Neural cell (in vitro differentiated cells): ENCODE data around the gene MAML2. TPM values are rescaled to one million over a fixed set of nuclear protein-coding genes. Genes with fewer than 3 reads are reported as not detected.

ENCODE experiments used
- H2AFZ ChIP-seq: fragments of 200-600, 300-800 bp; sonication (generic), shearing (Covaris generic); 2 replicates; pipeline ENCODE4 v1.6.0; 2014; ENCODE audit warnings: low read depth, mild to moderate bottlenecking, antibody characterized with exemption, low read length, moderate library complexity
- H3F3A ChIP-seq: fragments of 200-600 bp; shearing (Covaris generic); 2 replicates; pipeline ENCODE4 v1.6.1; 2016; ENCODE audit warnings: mild to moderate bottlenecking, moderate library complexity, mixed read lengths, antibody characterized with exemption, low read length; ENCODE audit not compliant: insufficient read depth, poor library complexity, severe bottlenecking
- H3K27ac ChIP-seq: fragments of 200-600, 300-800 bp; sonication (generic), shearing (Covaris generic); 2 replicates; pipeline ENCODE4 v1.5.1; 2014; ENCODE audit warnings: mild to moderate bottlenecking, low read length, moderate library complexity
- H3K27me3 ChIP-seq: fragments of 300-800, 200-600 bp; sonication (generic), shearing (Covaris generic); 2 replicates; pipeline ENCODE4 v1.6.0; 2014; ENCODE audit warnings: mild to moderate bottlenecking, low read depth, low read length, moderate library complexity; ENCODE audit not compliant: insufficient read depth
- H3K36me3 ChIP-seq: fragments of 300-800, 200-600 bp; sonication (generic), shearing (Covaris generic); 2 replicates; pipeline ENCODE4 v1.5.1; 2014; ENCODE audit warnings: mild to moderate bottlenecking, antibody characterized with exemption, low read length, moderate library complexity; ENCODE audit not compliant: insufficient read depth
- H3K4me2 ChIP-seq: fragments of 300-800, 200-600 bp; sonication (generic), shearing (Covaris generic); 2 replicates; pipeline ENCODE4 v1.6.0; 2014; ENCODE audit warnings: mild to moderate bottlenecking, low read length
- H3K4me3 ChIP-seq: fragments of 300-800, 200-600 bp; sonication (generic), shearing (Covaris generic); 2 replicates; pipeline ENCODE4 v1.5.1; 2014; ENCODE audit warnings: mild to moderate bottlenecking, low read length, moderate library complexity
- H3K79me2 ChIP-seq: fragments of 200-600 bp; shearing (Covaris generic); replicated peaks from 2 replicates; pipeline ENCODE4 v1.6.0; 2014; ENCODE audit warnings: mild to moderate bottlenecking, low read length, moderate library complexity; ENCODE audit not compliant: insufficient read depth
- H3K9ac ChIP-seq: fragments of 300-800, 200-600 bp; sonication (generic), shearing (Covaris generic); 2 replicates; pipeline ENCODE4 v1.6.1; 2016; ENCODE audit warnings: mild to moderate bottlenecking, low read length, mixed read lengths
- H3K9me2 ChIP-seq: fragments of 200-600 bp; shearing (Covaris generic); 2 replicates; pipeline ENCODE4 v1.6.1; 2016; ENCODE audit warnings: mild to moderate bottlenecking, low read length, mixed read lengths; ENCODE audit not compliant: insufficient read depth
- H3K9me3 ChIP-seq: fragments of 200-600, 300-800 bp; sonication (generic), shearing (Covaris generic); 2 replicates; pipeline ENCODE4 v1.6.1; 2016; ENCODE audit warnings: mild to moderate bottlenecking, mixed run types, low read length, moderate library complexity, mixed read lengths
- H4K20me1 ChIP-seq: fragments of 200-600 bp; shearing (Covaris generic); 2 replicates; pipeline ENCODE4 v1.6.1; 2016; ENCODE audit warnings: mild to moderate bottlenecking, mixed run types; ENCODE audit not compliant: insufficient read depth
- CTCF ChIP-seq: fragments of 450-650 bp; IDR thresholded peaks from 2 replicates; pipeline ENCODE4 v1.5.1; 2014; ENCODE audit warnings: antibody characterized with exemption, mild to moderate bottlenecking, moderate library complexity; ENCODE audit not compliant: poor library complexity, severe bottlenecking
- EP300 ChIP-seq: fragments of 450-650 bp; conservative IDR thresholded peaks from 2 replicates; pipeline ENCODE4 v1.6.1; 2014; ENCODE audit warnings: antibody characterized with exemption, mild to moderate bottlenecking, moderate library complexity; ENCODE audit not compliant: poor library complexity, severe bottlenecking
- EZH2 ChIP-seq: fragments of 200-600, 300-800 bp; shearing (Covaris generic), sonication (generic); IDR thresholded peaks from 2 replicates; pipeline ENCODE4 v1.6.1; 2014; ENCODE audit warnings: antibody characterized with exemption, low read length, borderline replicate concordance, mild to moderate bottlenecking; ENCODE audit not compliant: insufficient read depth, poor library complexity, severe bottlenecking
- MXI1 ChIP-seq: fragments of 450-650 bp; conservative IDR thresholded peaks from 2 replicates; pipeline ENCODE4 v1.6.1; 2014; ENCODE audit warnings: antibody characterized with exemption, mild to moderate bottlenecking; ENCODE audit not compliant: poor library complexity, severe bottlenecking
- POLR2AphosphoS5 ChIP-seq: IDR thresholded peaks from 2 replicates; pipeline ENCODE4 v1.6.1; 2012
- RAD21 ChIP-seq: fragments of 450-650 bp; conservative IDR thresholded peaks from 2 replicates; pipeline ENCODE4 v1.6.1; 2014; ENCODE audit warnings: antibody characterized with exemption, mild to moderate bottlenecking, moderate library complexity
- SMC3 ChIP-seq: fragments of 450-650 bp; conservative IDR thresholded peaks from 2 replicates; pipeline ENCODE4 v1.6.1; 2014; ENCODE audit warnings: antibody characterized with exemption, mild to moderate bottlenecking, moderate library complexity; ENCODE audit not compliant: poor library complexity
- TAF1 ChIP-seq: IDR thresholded peaks from 2 replicates; pipeline ENCODE4 v1.6.1; 2012; ENCODE audit warnings: low read depth
- polyA plus RNA-seq: library from polyadenylated mRNA; depleted of rRNA; stranded (reverse); fragments of >200 nt; gene quantifications from 2 replicates; pipeline ENCODE4 v1.2.3, GENCODE V29; 2014
- TF ChIP-seq, protein P1 (sequence below): IDR thresholded peaks from 2 replicates; pipeline ENCODE4 v1.6.1; 2012; ENCODE audit warnings: borderline replicate concordance

Gene MAML2
- polyA plus RNA-seq, 1 donor from 2014 or later = 3.6 TPM

GRCh38 chr11:96104496-96104895 lies 238.5 kb downstream of the MAML2 start:
- Histone ChIP-seq H3K79me2 (no peaks in the 10 kb centered on the region), H3K4me2 (no peak overlapping the region)

GRCh38 chr11:96103721-96104120 lies 239.3 kb downstream of the MAML2 start:
- no peaks in the 10 kb centered on the region for H3K9me2 ChIP-seq
- no peaks in the 10 kb centered on the region for H3F3A ChIP-seq
- H3K4me2 ChIP-seq = no peak overlapping the region
- no peaks in the 10 kb centered on the region for H3K27me3 ChIP-seq
- H3K9ac ChIP-seq = no peak overlapping the region
- no peaks in the 10 kb centered on the region for H3K36me3 ChIP-seq
- TF ChIP-seq SMC3 (no peak), EZH2 (no peak), RAD21 (no peak), CTCF (no peak), EP300 (no peak), POLR2AphosphoS5 (no peak), TAF1 (no peak), MXI1 (no peak)
- TF ChIP-seq, protein P1, sequence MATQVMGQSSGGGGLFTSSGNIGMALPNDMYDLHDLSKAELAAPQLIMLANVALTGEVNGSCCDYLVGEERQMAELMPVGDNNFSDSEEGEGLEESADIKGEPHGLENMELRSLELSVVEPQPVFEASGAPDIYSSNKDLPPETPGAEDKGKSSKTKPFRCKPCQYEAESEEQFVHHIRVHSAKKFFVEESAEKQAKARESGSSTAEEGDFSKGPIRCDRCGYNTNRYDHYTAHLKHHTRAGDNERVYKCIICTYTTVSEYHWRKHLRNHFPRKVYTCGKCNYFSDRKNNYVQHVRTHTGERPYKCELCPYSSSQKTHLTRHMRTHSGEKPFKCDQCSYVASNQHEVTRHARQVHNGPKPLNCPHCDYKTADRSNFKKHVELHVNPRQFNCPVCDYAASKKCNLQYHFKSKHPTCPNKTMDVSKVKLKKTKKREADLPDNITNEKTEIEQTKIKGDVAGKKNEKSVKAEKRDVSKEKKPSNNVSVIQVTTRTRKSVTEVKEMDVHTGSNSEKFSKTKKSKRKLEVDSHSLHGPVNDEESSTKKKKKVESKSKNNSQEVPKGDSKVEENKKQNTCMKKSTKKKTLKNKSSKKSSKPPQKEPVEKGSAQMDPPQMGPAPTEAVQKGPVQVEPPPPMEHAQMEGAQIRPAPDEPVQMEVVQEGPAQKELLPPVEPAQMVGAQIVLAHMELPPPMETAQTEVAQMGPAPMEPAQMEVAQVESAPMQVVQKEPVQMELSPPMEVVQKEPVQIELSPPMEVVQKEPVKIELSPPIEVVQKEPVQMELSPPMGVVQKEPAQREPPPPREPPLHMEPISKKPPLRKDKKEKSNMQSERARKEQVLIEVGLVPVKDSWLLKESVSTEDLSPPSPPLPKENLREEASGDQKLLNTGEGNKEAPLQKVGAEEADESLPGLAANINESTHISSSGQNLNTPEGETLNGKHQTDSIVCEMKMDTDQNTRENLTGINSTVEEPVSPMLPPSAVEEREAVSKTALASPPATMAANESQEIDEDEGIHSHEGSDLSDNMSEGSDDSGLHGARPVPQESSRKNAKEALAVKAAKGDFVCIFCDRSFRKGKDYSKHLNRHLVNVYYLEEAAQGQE = no peak
- H3K27ac ChIP-seq = no peak overlapping the region
- H3K79me2 ChIP-seq = no peaks in the 10 kb centered on the region
- no peak overlapping the region for H3K4me3 ChIP-seq
- no peaks in the 10 kb centered on the region for H4K20me1 ChIP-seq
- no peak overlapping the region for H2AFZ ChIP-seq
- H3K9me3 ChIP-seq = no peaks in the 10 kb centered on the region

More at GRCh38 chr11:96104496-96104895, 238.5 kb downstream of the MAML2 start:
- no peaks in the 10 kb centered on the region for H3F3A ChIP-seq
- H3K9me2 ChIP-seq = no peaks in the 10 kb centered on the region
- no peak overlapping the region for H3K9ac ChIP-seq
- H4K20me1 ChIP-seq = no peaks in the 10 kb centered on the region
- no peaks in the 10 kb centered on the region for H3K27me3 ChIP-seq
- no peaks in the 10 kb centered on the region for H3K36me3 ChIP-seq
- H2AFZ ChIP-seq = no peak overlapping the region
- no peak overlapping the region for H3K27ac ChIP-seq
- no peak for TF ChIP-seq CTCF
- TF ChIP-seq RAD21 = no peak
- TF ChIP-seq, protein P1 = no peak
- no peak for TF ChIP-seq MXI1
- TF ChIP-seq TAF1 = no peak
- H3K4me3 ChIP-seq = no peak overlapping the region
- H3K9me3 ChIP-seq = no peaks in the 10 kb centered on the region
